Karpas-422 (cell line): Measurements from ENCODE around the gene FAM221B. TPM values are rescaled to one million over a fixed set of nuclear protein-coding genes. Genes with fewer than 3 reads are reported as not detected.
A peak's percentile ranks its signal among the peaks of the same experiment; 100 is the strongest.

ENCODE experiments used
- DNase-seq: peaks from one replicate; pipeline ENCODE4 v3.0.0-alpha.2; 2015
- H2AFZ ChIP-seq: fragments of 200-600 bp; sonication (generic); 2 replicates; pipeline ENCODE4 v1.6.1; 2014; ENCODE audit warnings: antibody characterized with exemption, low read length, mixed read lengths
- H3K27ac ChIP-seq: fragments of 200-600 bp; sonication (generic); 2 replicates; pipeline ENCODE4 v1.5.1; 2014; ENCODE audit warnings: mild to moderate bottlenecking, low read length, moderate library complexity
- H3K27me3 ChIP-seq: fragments of 200-600 bp; sonication (generic); 2 replicates; pipeline ENCODE4 v1.6.1; 2014; ENCODE audit warnings: low read length, mixed read lengths
- H3K36me3 ChIP-seq: fragments of 200-600 bp; sonication (generic); 2 replicates; pipeline ENCODE4 v1.6.1; 2014; ENCODE audit warnings: low read length, mixed read lengths; ENCODE audit not compliant: insufficient read depth
- H3K4me1 ChIP-seq: fragments of 200-600 bp; sonication (generic); 2 replicates; pipeline ENCODE4 v1.6.1; 2014; ENCODE audit warnings: mild to moderate bottlenecking, low read length, mixed read lengths
- H3K4me2 ChIP-seq: fragments of 200-600 bp; sonication (generic); 2 replicates; pipeline ENCODE4 v1.6.1; 2014; ENCODE audit warnings: low read length, low read depth, mild to moderate bottlenecking; ENCODE audit not compliant: poor library complexity, severe bottlenecking
- H3K4me3 ChIP-seq: fragments of 200-600 bp; sonication (generic); 2 replicates; pipeline ENCODE4 v1.5.1; 2014; ENCODE audit warnings: mild to moderate bottlenecking, antibody characterized with exemption, low read length, mixed read lengths
- H3K79me2 ChIP-seq: fragments of 200-600 bp; sonication (generic); 2 replicates; pipeline ENCODE4 v1.6.1; 2014; ENCODE audit warnings: mild to moderate bottlenecking, low read length, mixed read lengths
- H3K9ac ChIP-seq: fragments of 200-600 bp; sonication (generic); 2 replicates; pipeline ENCODE4 v1.6.0; 2014; ENCODE audit warnings: low read length
- H3K9me2 ChIP-seq: fragments of 200-600 bp; sonication (generic), shearing (Covaris generic); replicated peaks from 2 replicates; pipeline ENCODE4 v1.6.0; 2014; ENCODE audit warnings: mild to moderate bottlenecking, low read length, moderate library complexity; ENCODE audit not compliant: insufficient read depth
- H3K9me3 ChIP-seq: fragments of 300-700, 200-600 bp; sonication (generic); 2 replicates; pipeline ENCODE4 v1.6.1; 2014; ENCODE audit warnings: low read length, mixed read lengths
- H4K20me1 ChIP-seq: fragments of 200-600 bp; sonication (generic); 2 replicates; pipeline ENCODE4 v1.6.1; 2014; ENCODE audit warnings: mild to moderate bottlenecking, antibody characterized with exemption, low read length, low read depth; ENCODE audit not compliant: insufficient read depth
- total RNA-seq: library from RNA; depleted of rRNA; stranded (reverse); fragments of >200 nt; shearing (Covaris generic); gene quantifications from 2 replicates; pipeline ENCODE4 v1.2.3, GENCODE V29; 2014; ENCODE audit warnings: low replicate concordance

The FAM221B gene
- total RNA-seq, 1 experiment from 2014 or later: not detected

DNA sequence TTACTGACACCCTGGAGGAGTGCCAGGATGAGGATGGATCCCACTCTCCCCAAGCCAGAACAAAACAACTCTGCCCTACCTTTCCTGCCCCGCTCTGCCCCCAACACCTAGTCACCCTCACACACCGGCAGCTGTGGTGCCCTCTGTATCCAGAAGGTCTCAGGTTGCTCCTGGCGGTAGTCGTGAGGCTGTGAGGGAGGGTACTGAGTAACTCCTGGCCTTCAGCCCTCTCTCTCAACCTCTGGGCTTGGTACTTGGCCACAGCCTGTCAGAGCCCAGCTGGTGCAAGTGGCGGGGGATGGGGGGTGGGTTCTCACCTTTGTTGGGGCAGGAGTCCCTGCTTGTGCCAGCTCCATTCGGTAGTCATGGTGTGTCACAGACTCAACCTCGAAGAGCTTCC is 18.4 kb downstream of the FAM221B start:
- peaks cover 8% of the 10 kb centered on the region for H3K79me2 ChIP-seq
- no peak overlapping the region for H2AFZ ChIP-seq
- no peaks in the 10 kb centered on the region for H3K9me2 ChIP-seq
- H3K4me2 ChIP-seq: no peak overlapping the region
- H3K4me1 ChIP-seq: peaks cover 33% of the 10 kb centered on the region
- no peaks in the 10 kb centered on the region for H4K20me1 ChIP-seq
- peaks cover 21% of the 10 kb centered on the region for H3K36me3 ChIP-seq
- no peak overlapping the region for H3K27ac ChIP-seq
- H3K4me3 ChIP-seq: no peak overlapping the region
- H3K9ac ChIP-seq: no peak overlapping the region
- H3K27me3 ChIP-seq: no peaks in the 10 kb centered on the region
- no peaks in the 10 kb centered on the region for H3K9me3 ChIP-seq
- no peak for DNase-seq

DNA sequence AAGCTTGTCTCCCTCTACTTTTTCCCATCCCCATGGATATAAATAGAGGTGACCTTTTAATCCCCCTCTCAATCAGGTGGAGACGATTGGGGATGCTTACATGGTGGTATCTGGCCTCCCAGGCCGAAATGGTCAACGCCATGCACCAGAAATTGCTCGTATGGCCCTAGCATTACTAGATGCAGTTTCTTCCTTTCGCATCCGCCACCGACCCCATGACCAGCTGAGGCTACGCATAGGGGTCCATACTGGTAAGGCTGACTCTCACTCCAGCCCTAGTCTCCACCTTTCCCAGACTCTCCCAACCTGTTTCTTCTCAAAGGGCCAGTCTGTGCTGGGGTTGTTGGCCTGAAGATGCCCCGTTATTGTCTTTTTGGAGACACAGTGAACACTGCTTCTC is 20.1 kb downstream of the FAM221B start:
- Histone ChIP-seq H4K20me1 (no peaks in the 10 kb centered on the region), H3K4me1 (peaks cover 25% of the 10 kb centered on the region), H3K79me2 (peaks cover under 1% of the 10 kb centered on the region; the same call in 1 of the 2 replicates), H3K27me3 (no peaks in the 10 kb centered on the region), H3K36me3 (peaks cover 24% of the 10 kb centered on the region), H3K9ac (no peak overlapping the region), H3K27ac (no peak overlapping the region), H3K4me3 (no peak overlapping the region), H2AFZ (no peak overlapping the region), H3K9me3 (no peaks in the 10 kb centered on the region), H3K9me2 (no peaks in the 10 kb centered on the region), H3K4me2 (no peak overlapping the region)
- no peak for DNase-seq

GRCh38 chr9:35806101-35806500 is 22.4 kb downstream of the FAM221B start:
- H3K4me1 ChIP-seq: peaks cover 3% of the 10 kb centered on the region
- H3K27me3 ChIP-seq: no peaks in the 10 kb centered on the region
- no peak overlapping the region for H2AFZ ChIP-seq
- no peak overlapping the region for H3K4me3 ChIP-seq
- DNase-seq: no peak
- H3K27ac ChIP-seq: no peak overlapping the region
- no peaks in the 10 kb centered on the region for H3K9me3 ChIP-seq
- no peaks in the 10 kb centered on the region for H3K9me2 ChIP-seq
- peaks cover 32% of the 10 kb centered on the region for H3K36me3 ChIP-seq
- H3K79me2 ChIP-seq: no peaks in the 10 kb centered on the region
- H3K4me2 ChIP-seq: no peak overlapping the region
- no peak overlapping the region for H3K9ac ChIP-seq
- no peaks in the 10 kb centered on the region for H4K20me1 ChIP-seq

DNA sequence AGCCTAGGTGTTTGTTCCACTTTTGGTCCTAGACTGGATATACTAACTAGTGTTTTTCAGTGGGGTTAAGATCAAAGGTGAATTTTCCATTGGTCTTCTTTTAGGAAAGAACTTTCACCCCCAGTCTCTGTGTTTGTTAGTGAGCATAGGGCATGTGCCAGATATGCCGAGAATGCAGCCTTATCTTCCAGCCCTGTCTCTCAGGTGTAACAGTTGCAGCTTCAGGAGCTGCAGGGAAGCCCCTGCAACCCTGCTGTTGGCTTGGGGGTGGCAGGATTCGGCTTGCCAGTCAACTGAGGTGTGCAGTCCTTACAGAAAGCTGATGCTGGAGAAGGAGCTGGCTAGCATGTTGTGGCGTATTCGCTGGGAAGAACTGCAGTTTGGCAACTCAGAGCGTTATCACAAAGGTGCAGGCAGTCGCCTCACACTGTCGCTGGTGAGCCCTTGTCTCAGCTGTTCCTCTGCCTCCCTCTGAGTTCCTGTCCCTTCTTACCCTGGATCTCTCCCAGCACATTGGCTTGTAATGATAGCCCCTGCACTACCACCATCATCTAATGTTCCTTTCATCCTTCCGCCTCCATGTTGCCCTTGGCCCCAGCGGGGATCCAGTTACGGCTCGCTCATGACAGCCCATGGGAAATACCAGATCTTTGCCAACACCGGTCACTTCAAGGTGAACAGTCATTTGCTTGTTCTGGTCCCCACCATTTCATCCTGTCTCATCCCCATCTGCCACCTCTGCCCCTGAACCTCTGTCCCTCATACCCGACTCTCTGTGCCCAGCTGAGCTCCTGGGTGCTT is 27.0 kb downstream of the FAM221B start:
- Histone ChIP-seq H3K36me3 (peaks cover 14% of the 10 kb centered on the region), H3K9ac (0 out of 2 replicates have a peak overlapping the region, but pooled peaks have one; percentile 10), H3K79me2 (no peaks in the 10 kb centered on the region), H2AFZ (no peak overlapping the region), H3K4me3 (no peak overlapping the region), H3K4me1 (no peaks in the 10 kb centered on the region), H3K9me3 (no peaks in the 10 kb centered on the region), H4K20me1 (no peaks in the 10 kb centered on the region), H3K9me2 (no peaks in the 10 kb centered on the region), H3K4me2 (no peak overlapping the region), H3K27me3 (no peaks in the 10 kb centered on the region), H3K27ac (no peak overlapping the region)
- no peak for DNase-seq

GRCh38 chr9:35800530-35800929 is 28.0 kb downstream of the FAM221B start:
- Histone ChIP-seq H3K79me2 (no peaks in the 10 kb centered on the region), H3K4me3 (no peak overlapping the region), H3K27ac (no peak overlapping the region), H3K9me2 (no peaks in the 10 kb centered on the region), H3K9me3 (no peaks in the 10 kb centered on the region), H4K20me1 (no peaks in the 10 kb centered on the region), H3K36me3 (peaks cover 11% of the 10 kb centered on the region; the same call in 1 of the 2 replicates), H3K27me3 (no peaks in the 10 kb centered on the region), H3K4me1 (no peaks in the 10 kb centered on the region), H2AFZ (no peak overlapping the region), H3K4me2 (no peak overlapping the region), H3K9ac (no peak overlapping the region)
- DNase-seq: no peak

DNA sequence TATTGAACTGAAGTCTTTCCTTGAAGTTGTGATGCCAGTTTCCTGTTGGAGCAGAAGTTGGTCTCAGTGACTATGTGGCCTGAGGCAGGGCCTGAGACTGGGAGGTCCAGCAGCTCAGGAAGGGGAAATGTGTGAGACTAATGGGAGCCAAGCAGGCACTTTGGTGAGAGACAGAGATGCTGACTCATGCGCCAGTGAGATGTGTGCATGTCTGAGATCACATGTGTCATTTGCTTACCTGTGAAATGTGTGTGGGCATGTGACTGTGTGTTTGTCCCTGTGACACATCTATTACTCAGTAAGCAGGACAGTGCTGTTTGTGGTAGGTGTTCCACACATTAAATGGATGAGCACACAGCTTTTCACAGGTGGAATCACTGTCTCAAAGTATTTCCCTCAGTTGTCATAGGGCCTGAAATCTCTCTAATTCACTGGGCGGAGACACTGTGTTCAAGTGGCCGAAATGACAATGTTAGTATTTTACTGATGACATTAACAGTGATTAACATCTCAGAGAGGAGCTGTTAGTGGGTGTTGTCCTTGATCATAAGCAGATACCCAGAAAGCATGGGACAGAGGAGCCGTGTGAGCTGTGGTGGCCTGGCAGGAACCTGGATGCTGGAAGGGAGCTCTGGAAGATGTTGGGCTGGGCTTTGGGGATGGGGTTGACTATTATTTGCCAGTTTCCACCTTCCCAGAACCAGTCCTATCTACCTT is 29.7 kb downstream of the FAM221B start:
- no peak overlapping the region for H3K4me2 ChIP-seq
- no peak for DNase-seq
- no peaks in the 10 kb centered on the region for H3K9me3 ChIP-seq
- H3K36me3 ChIP-seq: peaks cover 11% of the 10 kb centered on the region; the same call in 1 of the 2 replicates
- H3K4me3 ChIP-seq: no peak overlapping the region
- H3K9me2 ChIP-seq: no peaks in the 10 kb centered on the region
- H2AFZ ChIP-seq: no peak overlapping the region
- no peaks in the 10 kb centered on the region for H3K27me3 ChIP-seq
- H3K27ac ChIP-seq: no peak overlapping the region
- no peak overlapping the region for H3K9ac ChIP-seq
- H4K20me1 ChIP-seq: no peaks in the 10 kb centered on the region
- no peaks in the 10 kb centered on the region for H3K79me2 ChIP-seq
- no peaks in the 10 kb centered on the region for H3K4me1 ChIP-seq

- no peak overlapping the region for H3K4me2 ChIP-seq
- H3K27ac ChIP-seq: no peak overlapping the region
- no peak overlapping the region for H3K9ac ChIP-seq
- H4K20me1 ChIP-seq: no peaks in the 10 kb centered on the region
- no peak overlapping the region for H2AFZ ChIP-seq
- H3K79me2 ChIP-seq: no peaks in the 10 kb centered on the region
- H3K4me3 ChIP-seq: no peak overlapping the region
- no peaks in the 10 kb centered on the region for H3K9me3 ChIP-seq
- H3K27me3 ChIP-seq: no peaks in the 10 kb centered on the region
- H3K36me3 ChIP-seq: peaks cover 6% of the 10 kb centered on the region; the same call in 1 of the 2 replicates
- no peaks in the 10 kb centered on the region for H3K9me2 ChIP-seq
- DNase-seq: no peak
- no peaks in the 10 kb centered on the region for H3K4me1 ChIP-seq
Measured at GRCh38 chr9:35797311-35798109, 31.0 kb downstream of the FAM221B start.

- Histone ChIP-seq H3K79me2 (no peaks in the 10 kb centered on the region), H3K9me2 (no peaks in the 10 kb centered on the region), H3K36me3 (no peaks in the 10 kb centered on the region; the same call in 1 of the 2 replicates), H3K27me3 (no peaks in the 10 kb centered on the region), H3K27ac (no peak overlapping the region), H3K9me3 (no peaks in the 10 kb centered on the region), H4K20me1 (no peaks in the 10 kb centered on the region), H3K9ac (no peak overlapping the region), H3K4me1 (no peaks in the 10 kb centered on the region), H2AFZ (no peak overlapping the region), H3K4me2 (no peak overlapping the region), H3K4me3 (no peak overlapping the region)
- no peak for DNase-seq
Measured at GRCh38 chr9:35795695-35796094, 32.8 kb downstream of the FAM221B start.
